H1 (cell line): ENCODE data around the gene ATE1. TPM values are rescaled to one million over a fixed set of nuclear protein-coding genes. Genes with fewer than 3 reads are reported as not detected.

Experiments
- CTCF ChIA-PET: fragments of 300-600 bp; sonication (Branson Sonifier 250); formaldehyde crosslinking; loops from one replicate; lab custom pipeline; 2021; ENCODE audit not compliant: partially characterized antibody; lab: Charles Lee
- POLR2A ChIA-PET: fragments of 300-600 bp; sonication (Branson Sonifier 250); formaldehyde crosslinking; loops from one replicate; lab custom pipeline; 2021; ENCODE audit warnings: inconsistent platforms; ENCODE audit not compliant: partially characterized antibody; lab: Charles Lee
- DNase-seq, 2 experiments: peaks; one replicate each; pipeline versions ENCODE4 v3.0.0 to v3.0.0-alpha.2; 2010 to 2022; ENCODE audit warnings: low spot score in 2 of 2, low read depth in 1 of 2, mixed read lengths in 1 of 2
- FAIRE-seq: peaks from 2 replicates; lab custom pipeline; 2011; peaks lifted over from hg19 to GRCh38; lab: Jason Lieb, UNC
- H2AFZ ChIP-seq: 2 replicates; pipeline ENCODE4 v1.8.1; 2012; ENCODE audit warnings: low read length, inconsistent platforms
- H2AK5ac ChIP-seq: 2 replicates; pipeline ENCODE4 v1.6.1; 2013; ENCODE audit warnings: low read depth, low read length
- H2BK120ac ChIP-seq: replicated peaks from 2 replicates; pipeline ENCODE3; 2013; ENCODE audit warnings: low read depth, low read length, inconsistent platforms
- H2BK12ac ChIP-seq: 2 replicates; pipeline ENCODE4 v1.6.1; 2013; ENCODE audit warnings: low read depth, low read length
- H2BK15ac ChIP-seq: 2 replicates; pipeline ENCODE4 v1.6.1; 2013; ENCODE audit warnings: low read length
- H2BK20ac ChIP-seq: 2 replicates; pipeline ENCODE4 v1.6.1; 2013; ENCODE audit warnings: low read length
- H2BK5ac ChIP-seq: 2 replicates; pipeline ENCODE4 v1.6.1; 2013; ENCODE audit warnings: low read depth, low read length
- H3K14ac ChIP-seq: 2 replicates; pipeline ENCODE4 v1.6.1; 2013; ENCODE audit warnings: inconsistent platforms; ENCODE audit not compliant: insufficient read length
- H3K18ac ChIP-seq: 2 replicates; pipeline ENCODE4 v1.6.1; 2013; ENCODE audit warnings: low read length; ENCODE audit errors: extremely low read depth
- H3K23ac ChIP-seq: 2 replicates; pipeline ENCODE4 v1.6.1; 2013; ENCODE audit warnings: inconsistent platforms; ENCODE audit not compliant: insufficient read length
- H3K23me2 ChIP-seq: 2 replicates; pipeline ENCODE4 v1.6.1; 2013; ENCODE audit warnings: low read depth, low read length
- H3K27ac ChIP-seq: 2 replicates; pipeline ENCODE4 v1.6.1; 2011; ENCODE audit warnings: low read depth, low read length, inconsistent platforms
- H3K27me3 ChIP-seq, 4 experiments: replicated peaks in 1 of 4; 1 replicate in 1 of 4; 2 replicates in 3 of 4; pipeline versions ENCODE4 v1.6.1 to v1.8.1; 2011 to 2013; ENCODE audit warnings: low read length in 3 of 4, mild to moderate bottlenecking in 3 of 4, inconsistent platforms in 2 of 4, mixed read lengths in 2 of 4, moderate library complexity in 1 of 4; ENCODE audit not compliant: control insufficient read depth in 3 of 4, insufficient read depth in 3 of 4; ENCODE audit errors: extremely low read depth in 1 of 4
- H3K36me3 ChIP-seq, 4 experiments: 2 replicates each; pipeline versions ENCODE4 v1.6.1 to v1.8.1; 2011 to 2013; ENCODE audit warnings: mild to moderate bottlenecking in 4 of 4, low read length in 3 of 4, moderate library complexity in 2 of 4, control low read depth in 1 of 4, inconsistent platforms in 1 of 4; ENCODE audit not compliant: insufficient read depth in 4 of 4, control insufficient read depth in 2 of 4
- H3K4ac ChIP-seq: replicated peaks from 2 replicates; pipeline ENCODE3; 2013; ENCODE audit warnings: low read length, low read depth, mixed read lengths, inconsistent platforms; ENCODE audit not compliant: insufficient read length
- H3K4me1 ChIP-seq, 4 experiments: replicated peaks in 1 of 4; 1 replicate in 1 of 4; 2 replicates in 3 of 4; pipeline versions ENCODE4 v1.6.1 to v1.8.1; 2011 to 2013; ENCODE audit warnings: low read length in 3 of 4, inconsistent platforms in 2 of 4, mixed read lengths in 1 of 4; ENCODE audit not compliant: insufficient read depth in 4 of 4, control insufficient read depth in 3 of 4
- H3K4me2 ChIP-seq, 2 experiments: 2 replicates each; pipeline versions ENCODE4 v1.6.1 to v1.8.1; 2011 to 2013; ENCODE audit warnings: low read depth in 2 of 2, low read length in 2 of 2, control low read depth in 1 of 2, inconsistent platforms in 1 of 2, mild to moderate bottlenecking in 1 of 2; ENCODE audit not compliant: insufficient read depth in 1 of 2
- H3K4me3 ChIP-seq, 4 experiments: fragments of 200-600, 300-600 bp in 1 of 4; sonication (generic), shearing (Covaris generic), sonication (Bioruptor Twin) in 1 of 4; 2 replicates each; pipeline versions ENCODE4 v1.5.1 to v1.8.1; 2011 to 2016; ENCODE audit warnings: low read length in 4 of 4, low read depth in 3 of 4, control low read depth in 2 of 4, inconsistent platforms in 2 of 4, mild to moderate bottlenecking in 2 of 4, mixed read lengths in 1 of 4, moderate library complexity in 1 of 4; ENCODE audit not compliant: insufficient read depth in 2 of 4; ENCODE audit errors: extremely low read depth in 1 of 4
- H3K56ac ChIP-seq: replicated peaks from 2 replicates; pipeline ENCODE3; 2013; ENCODE audit warnings: low read depth, mild to moderate bottlenecking, mixed read lengths, low read length, inconsistent platforms; ENCODE audit not compliant: insufficient read length
- H3K79me1 ChIP-seq: 2 replicates; pipeline ENCODE4 v1.6.1; 2013; ENCODE audit warnings: low read depth, low read length, control low read depth
- H3K79me2 ChIP-seq, 2 experiments: 2 replicates each; pipeline versions ENCODE4 v1.6.1 to v1.8.1; 2012 to 2013; ENCODE audit warnings: low read length in 2 of 2, mild to moderate bottlenecking in 2 of 2, inconsistent platforms in 1 of 2; ENCODE audit not compliant: insufficient read depth in 2 of 2, control insufficient read depth in 1 of 2
- H3K9ac ChIP-seq, 4 experiments: replicated peaks in 1 of 4; 1 replicate in 1 of 4; 2 replicates in 3 of 4; pipeline versions ENCODE4 v1.6.1 to v1.8.1; 2011 to 2013; ENCODE audit warnings: low read depth in 3 of 4, low read length in 3 of 4, control low read depth in 2 of 4, mild to moderate bottlenecking in 2 of 4, moderate library complexity in 2 of 4, inconsistent platforms in 1 of 4; ENCODE audit errors: extremely low read depth in 1 of 4
- H3K9me3 ChIP-seq, 2 experiments: 2 replicates each; pipeline versions ENCODE4 v1.6.1 to v1.8.1; 2012 to 2013; ENCODE audit warnings: mild to moderate bottlenecking in 2 of 2, moderate library complexity in 2 of 2, control low read depth in 1 of 2, inconsistent platforms in 1 of 2, low read depth in 1 of 2, low read length in 1 of 2, mixed read lengths in 1 of 2; ENCODE audit not compliant: insufficient read depth in 2 of 2
- H4K20me1 ChIP-seq, 2 experiments: replicated peaks in 1 of 2; 2 replicates each; pipeline versions ENCODE3 to v1.8.1; 2011 to 2013; ENCODE audit warnings: inconsistent platforms in 2 of 2, low read length in 2 of 2, mild to moderate bottlenecking in 1 of 2; ENCODE audit not compliant: insufficient read depth in 2 of 2, control insufficient read depth in 1 of 2
- H4K5ac ChIP-seq: 2 replicates; pipeline ENCODE4 v1.6.1; 2013; ENCODE audit warnings: low read length, low read depth, mixed read lengths, inconsistent platforms; ENCODE audit not compliant: insufficient read length
- H4K8ac ChIP-seq: 2 replicates; pipeline ENCODE4 v1.8.0; 2013; ENCODE audit warnings: mild to moderate bottlenecking, moderate library complexity, low read length, inconsistent platforms; ENCODE audit not compliant: insufficient read depth; ENCODE audit errors: extremely low read depth
- H4K91ac ChIP-seq: replicated peaks from 2 replicates; pipeline ENCODE3; 2013; ENCODE audit warnings: low read length, mixed read lengths, inconsistent platforms; ENCODE audit not compliant: insufficient read length
- ASH2L ChIP-seq: fragments of 200-600, 300-600 bp; sonication (generic); IDR thresholded peaks from one replicate; pipeline ENCODE4 v1.7.1; 2017; ENCODE audit warnings: low read length
- BCL11A ChIP-seq, 2 experiments: IDR thresholded peaks; one replicate each; pipeline ENCODE4 v1.6.1; 2011; ENCODE audit warnings: low read depth in 2 of 2, low read length in 2 of 2, mild to moderate bottlenecking in 2 of 2
- E2F6 ChIP-seq: IDR thresholded peaks from 2 replicates; pipeline ENCODE4 v1.6.1; 2012; ENCODE audit warnings: inconsistent platforms
- EP300 ChIP-seq, 2 experiments: IDR thresholded peaks; 1 replicate in 1 of 2; 2 replicates in 1 of 2; pipeline ENCODE4 v1.6.1; 2011 to 2012; ENCODE audit warnings: low read depth in 2 of 2, low read length in 2 of 2, mild to moderate bottlenecking in 2 of 2, borderline replicate concordance in 1 of 2, inconsistent platforms in 1 of 2, moderate library complexity in 1 of 2
- NRF1 ChIP-seq: IDR thresholded peaks from 2 replicates; pipeline ENCODE4 v1.6.1; 2011; ENCODE audit warnings: mild to moderate bottlenecking, low read depth, low read length, improper control_type of control experiment
- POLR2AphosphoS5 ChIP-seq: IDR thresholded peaks from 2 replicates; pipeline ENCODE4 v1.6.1; 2011; ENCODE audit warnings: low read depth, low read length
- POU5F1 ChIP-seq: IDR thresholded peaks from 2 replicates; pipeline ENCODE4 v1.6.1; 2011; ENCODE audit warnings: low read depth, mild to moderate bottlenecking, low read length, moderate library complexity
- RBBP5 ChIP-seq: IDR thresholded peaks from 2 replicates; pipeline ENCODE4 v1.7.1; 2012; ENCODE audit warnings: low read depth, mild to moderate bottlenecking, inconsistent platforms, low read length, moderate library complexity, borderline replicate concordance
- SUZ12 ChIP-seq: fragments of 200-600 bp; sonication (generic); IDR thresholded peaks from 2 replicates; pipeline ENCODE4 v1.6.1; 2012; ENCODE audit warnings: mild to moderate bottlenecking, inconsistent platforms, low read length, moderate library complexity, mixed read lengths
- USF2 ChIP-seq: IDR thresholded peaks from 2 replicates; pipeline ENCODE4 v1.6.1; 2011; ENCODE audit warnings: low read length, improper control_type of control experiment
- YY1 ChIP-seq: IDR thresholded peaks from 2 replicates; pipeline ENCODE4 v1.6.1; 2011; ENCODE audit warnings: low read depth, mild to moderate bottlenecking, low read length
- WGBS, 2 experiments: shearing (Covaris generic) in 1 of 2; methylation state at CpG; one replicate each; pipeline versions ENCODE4 v1.1.6 to v1.1.7; 2013 to 2015; ENCODE audit warnings: low lambda C conversion rate in 2 of 2, mixed read lengths in 2 of 2, inconsistent platforms in 1 of 2, low coverage in 1 of 2, missing lambda C conversion rate in 1 of 2; ENCODE audit not compliant: insufficient replicate concordance in 2 of 2, insufficient coverage in 1 of 2, insufficient read length in 1 of 2; ENCODE audit errors: extremely low coverage in 1 of 2, missing lambda C conversion rate in 1 of 2; 5-methylcytosine and 5-hydroxymethylcytosine counted together
- polyA plus RNA-seq, 7 experiments: library from polyadenylated mRNA; depleted of rRNA in 3 of 7; stranded (reverse) in 5 of 7; unstranded in 2 of 7; fragments of >200 nt in 5 of 7; fragments of 200-250 nt in 2 of 7; gene quantifications; 1 replicate in 5 of 7; 2 replicates in 1 of 7; 4 replicates in 1 of 7; pipeline versions ENCODE4 v1.2.1 to v1.2.3, GENCODE V29; 2011 to 2013; ENCODE audit warnings: missing spikeins in 2 of 7, mixed read lengths in 2 of 7
- total RNA-seq: library from RNA; stranded (reverse); fragmentation: NEBNext Ultra II Directional; extraction: Animal tissue kit (Norgen Biotek cat#: 25700); gene quantifications from 2 replicates; pipeline ENCODE4 v1.2.1, GENCODE V29; 2021

ATE1 gene
- total and polyA plus RNA-seq, 2 of the 8 experiments (the other 6 are each of a cell fraction or from before 2014, with no cell fraction given), result 8.8 to 26.9 TPM

GRCh38 chr10:121792198-121792597 lies 135.6 kb downstream of the ATE1 start:
- Histone ChIP-seq H2BK12ac (no peak overlapping the region), H4K91ac (no peak overlapping the region), H3K18ac (no peak overlapping the region), H3K23ac (no peak overlapping the region), H2BK15ac (no peak overlapping the region), H3K9ac (no peak overlapping the region), H3K27me3 (no peaks in the 10 kb centered on the region), H2AK5ac (no peak overlapping the region), H3K79me2 (no peaks in the 10 kb centered on the region), H2BK120ac (no peak overlapping the region), H3K56ac (no peak overlapping the region), H3K79me1 (no peaks in the 10 kb centered on the region), H4K8ac (no peak overlapping the region), H3K9me3 (no peaks in the 10 kb centered on the region), H3K4me2 (no peak overlapping the region), H3K14ac (no peak overlapping the region), H3K4ac (no peak overlapping the region), H3K27ac (no peak overlapping the region), H3K4me3 (no peak overlapping the region), H2AFZ (no peak overlapping the region), H2BK20ac (no peak overlapping the region), H2BK5ac (no peak overlapping the region), H4K20me1 (no peaks in the 10 kb centered on the region), H3K23me2 (no peaks in the 10 kb centered on the region), H3K4me1 (no peaks in the 10 kb centered on the region), H4K5ac (no peak overlapping the region), H3K36me3 (no peaks in the 10 kb centered on the region)
- ChIA-PET CTCF (interaction anchor here (0.6 to 1.3 kb wide), 2 partner anchors 10 to 32 kb away, joined by 3 to 5 read pairs; no protein-coding TSS in a partner anchor), POLR2A (no interaction called here)
- WGBS, 2 experiments, result 88% methylated on average over 3 of the region's 3 CpGs; no CpG with 5 or more reads in 1 of the 2 experiments
- no peak for DNase-seq
- no peak for FAIRE-seq
- TF ChIP-seq POLR2AphosphoS5 (no peak), EP300 (IDR thresholded peaks at IDR 0.05; ENCODE audit: borderline replicate concordance in 1 of 2, low read depth in 2 of 2, low read length in 2 of 2) (no peak), USF2 (no peak), POU5F1 (no peak), NRF1 (no peak), RBBP5 (no peak), YY1 (no peak), SUZ12 (no peak), E2F6 (no peak), BCL11A (IDR thresholded peaks at IDR 0.05; ENCODE audit: low read depth in 2 of 2, low read length in 2 of 2) (no peak), ASH2L (no peak)
